ENCODE data around the gene ST6GALNAC6. TPM values are rescaled to one million over a fixed set of nuclear protein-coding genes. Genes with fewer than 3 reads are reported as not detected.

ST6GALNAC6 gene
- total and polyA plus RNA-seq, 10 donors = 29.0 to 118 (median 71.6) TPM

GRCh38 chr9:127853312-127854183 is 45.9 kb downstream of the ST6GALNAC6 start:
- Histone ChIP-seq H3K27me3 (replicated peaks in 1 of 7) (no peaks in the 10 kb centered on the region), H3K36me3 (peaks cover 0 to 28% (median under 1%) of the 10 kb centered on the region in 6 donors), H3K27ac (peak overlapping the region; percentile 58 to 91 (median 86)), H3K4me1 (peaks cover 37 to 100% (median 79%) of the 10 kb centered on the region in 6 donors), H3K4me3 (peak overlapping the region; percentile 55 to 89 (median 81)), H3K9me3 (peaks cover 0 to 21% (median 15%) of the 10 kb centered on the region in 8 donors)
- intact Hi-C loops (cut with DNase I; ENCODE audit: low total_unique reads) = no loop called here
- no peak for DNase-seq
- TF ChIP-seq CTCF (IDR thresholded peaks at IDR 0.05 in 8 of 11, conservative IDR thresholded peaks at IDR 0.05 in 3 of 11) = no peak
- TF ChIP-seq POLR2A (IDR thresholded peaks at IDR 0.05) = no peak
- no peak for TF ChIP-seq POLR2AphosphoS5 (IDR thresholded peaks at IDR 0.05)
- 19 to 34% (median 20%) methylated on average over 11 to 13 of the region's 13 CpGs for WGBS, 5 donors

DNA sequence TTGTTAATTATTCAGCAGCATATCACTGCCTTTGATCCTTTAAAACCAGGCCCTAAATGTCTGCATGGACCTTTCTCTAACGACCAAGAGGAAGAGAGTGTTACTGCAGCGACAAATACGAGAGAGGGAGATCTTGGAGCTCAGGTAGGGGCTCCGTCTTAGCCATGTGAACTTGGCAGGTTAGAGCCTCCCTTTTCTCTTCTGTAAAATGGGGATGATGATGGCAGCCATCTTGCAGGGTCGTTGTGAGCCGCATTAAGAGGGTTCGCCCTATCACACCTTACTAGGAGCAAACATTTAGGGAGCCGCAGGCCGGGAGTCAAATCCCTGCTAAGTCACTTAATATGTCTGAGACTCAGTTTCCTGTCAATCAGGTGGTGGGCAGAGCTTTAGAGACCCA is 46.6 kb downstream of the ST6GALNAC6 start:
- peaks cover 30 to 100% (median 76%) of the 10 kb centered on the region in 6 donors for H3K4me1 ChIP-seq

DNA sequence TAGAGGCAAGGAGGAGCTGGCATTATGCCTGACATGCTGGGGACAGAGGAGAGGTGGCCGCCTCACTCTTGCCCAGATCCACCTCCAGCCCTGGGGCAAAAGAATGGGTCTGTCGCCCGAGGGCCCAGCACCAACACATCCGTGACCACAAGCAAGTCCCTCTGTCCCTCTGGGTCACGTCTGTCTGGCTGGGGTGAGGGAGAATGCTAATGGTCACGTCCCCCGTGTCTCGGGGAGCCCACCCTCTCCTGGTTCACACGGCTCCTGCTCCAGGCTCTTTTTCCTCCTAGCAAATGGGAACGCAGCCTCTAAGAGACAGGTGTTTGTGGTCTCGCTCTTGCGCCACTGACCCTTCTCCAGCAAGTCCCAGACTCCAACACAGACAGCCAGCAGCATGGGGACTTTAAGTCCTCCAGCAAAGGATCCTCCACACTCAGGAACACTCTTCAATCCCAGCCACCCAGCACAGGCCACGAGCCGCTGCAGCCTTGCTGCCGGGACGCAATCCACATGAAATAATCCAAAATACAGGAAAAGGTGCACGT is 49.0 kb downstream of the ST6GALNAC6 start:
- WGBS, 5 donors = 76 to 86% (median 82%) methylated on average over 17 of the region's 17 CpGs
- Histone ChIP-seq H3K27me3 (replicated peaks in 1 of 7) (no peaks in the 10 kb centered on the region), H3K27ac (peak overlapping the region in 7 of 8 donors; percentile 32 to 91 (median 85)), H3K36me3 (peaks cover 0 to 39% (median 3%) of the 10 kb centered on the region in 6 donors), H3K4me3 (peak overlapping the region; percentile 55 to 89 (median 81)), H3K4me1 (peaks cover 16 to 100% (median 68%) of the 10 kb centered on the region in 6 donors), H3K9me3 (peaks cover 0 to 24% (median 17%) of the 10 kb centered on the region in 8 donors)
- intact Hi-C loops (cut with DNase I; ENCODE audit: low total_unique reads) = no loop called here
- no peak for TF ChIP-seq POLR2A (IDR thresholded peaks at IDR 0.05)
- TF ChIP-seq POLR2AphosphoS5 (IDR thresholded peaks at IDR 0.05) = peak in 2 of 3 donors; percentile 22 to 49
- DNase-seq = no peak

More for the DNA sequence above, 46.6 kb downstream of the ST6GALNAC6 start:
- H3K4me3 ChIP-seq = peak overlapping the region; percentile 55 to 89 (median 81)
- H3K36me3 ChIP-seq = peaks cover 0 to 35% (median 3%) of the 10 kb centered on the region in 6 donors
- 56 to 76% (median 68%) methylated on average over 9 of the region's 9 CpGs for WGBS, 5 donors
- DNase-seq = no peak
- no peaks in the 10 kb centered on the region for H3K27me3 ChIP-seq (replicated peaks in 1 of 7)
- intact Hi-C loops (cut with DNase I; ENCODE audit: low total_unique reads) = no loop called here
- peaks cover 0 to 24% (median 17%) of the 10 kb centered on the region in 8 donors for H3K9me3 ChIP-seq
- H3K27ac ChIP-seq = peak overlapping the region; percentile 58 to 91 (median 86)
- TF ChIP-seq POLR2A (IDR thresholded peaks at IDR 0.05) = no peak
- no peak for TF ChIP-seq POLR2AphosphoS5 (IDR thresholded peaks at IDR 0.05)
- no peak for TF ChIP-seq CTCF (IDR thresholded peaks at IDR 0.05 in 8 of 11, conservative IDR thresholded peaks at IDR 0.05 in 3 of 11)

DNA sequence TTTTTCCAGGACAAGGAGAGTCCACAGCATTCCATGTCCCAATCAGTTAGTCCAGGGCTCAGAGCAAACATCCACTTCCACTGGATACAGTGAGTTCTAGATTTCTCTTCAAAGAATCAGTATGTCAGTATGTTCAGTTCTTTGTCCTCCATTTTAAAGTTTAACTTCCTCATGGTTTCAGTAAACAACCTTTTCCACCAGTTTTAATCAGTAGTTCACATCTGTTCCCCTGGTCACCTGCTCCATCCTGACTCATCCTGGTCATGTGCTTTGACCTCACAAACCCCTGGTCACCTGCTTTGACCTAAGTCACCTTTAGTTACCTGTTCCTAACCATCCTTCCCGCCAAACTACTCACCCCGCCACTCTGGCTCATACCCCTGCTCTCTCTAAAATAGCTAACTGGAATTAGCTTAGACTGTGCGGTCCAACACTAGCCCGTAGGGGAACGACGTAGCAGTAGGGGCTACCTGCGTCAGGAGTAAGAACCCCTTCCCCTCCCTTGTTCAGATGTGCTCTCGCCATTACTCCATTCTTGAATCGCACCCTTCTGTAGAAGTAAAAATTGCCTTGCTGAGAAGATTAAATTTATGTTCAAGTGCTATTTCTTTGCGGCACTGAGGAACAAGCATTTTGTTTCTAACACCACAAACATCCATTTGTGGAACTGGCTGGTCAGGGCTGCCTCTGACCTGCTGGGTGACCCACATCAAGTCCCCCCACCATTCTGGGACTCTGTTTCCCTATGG is 50.5 kb downstream of the ST6GALNAC6 start:
- Histone ChIP-seq H3K4me1 (peaks cover 19 to 100% (median 64%) of the 10 kb centered on the region in 6 donors), H3K36me3 (peaks cover 0 to 39% (median 3%) of the 10 kb centered on the region in 6 donors), H3K4me3 (peak overlapping the region in 3 of 8 donors; percentile 80 to 88 (median 88)), H3K27ac (peak overlapping the region; percentile 19 to 91 (median 62)), H3K9me3 (peaks cover 0 to 24% (median 17%) of the 10 kb centered on the region in 8 donors), H3K27me3 (replicated peaks in 1 of 7) (no peaks in the 10 kb centered on the region)
- intact Hi-C loops (cut with DNase I; ENCODE audit: low total_unique reads) = no loop called here
- DNase-seq = no peak
- WGBS, 5 donors = 86 to 93% (median 90%) methylated on average over 9 to 10 of the region's 10 CpGs
- TF ChIP-seq POLR2A (IDR thresholded peaks at IDR 0.05) (no peak), POLR2AphosphoS5 (IDR thresholded peaks at IDR 0.05) (no peak), CTCF (IDR thresholded peaks at IDR 0.05 in 8 of 11, conservative IDR thresholded peaks at IDR 0.05 in 3 of 11) (no peak)

Measured in spleen (tissue), 11 donors.